Bronchial epithelial cell (primary cell): ENCODE measurements around the gene CTSE. TPM values are rescaled to one million over a fixed set of nuclear protein-coding genes. Genes with fewer than 3 reads are reported as not detected.
A peak's percentile ranks its signal among the peaks of the same experiment; 100 is the strongest.

ENCODE experiments used
- DNase-seq: peaks from one replicate; pipeline ENCODE4 v3.0.0-alpha.2; 2010; ENCODE audit warnings: low read depth
- FAIRE-seq: peaks from 2 replicates; lab custom pipeline; 2011; peaks lifted over from hg19 to GRCh38; lab: Jason Lieb, UNC
- H3K27me3 ChIP-seq: 2 replicates; pipeline ENCODE4 v1.5.1; 2011; ENCODE audit warnings: low read length; ENCODE audit not compliant: control insufficient read depth, insufficient read depth
- H3K36me3 ChIP-seq: 2 replicates; pipeline ENCODE4 v1.5.1; 2011; ENCODE audit warnings: low read length; ENCODE audit not compliant: control insufficient read depth, insufficient read depth
- H3K4me3 ChIP-seq: 2 replicates; pipeline ENCODE4 v1.5.1; 2011; ENCODE audit warnings: mild to moderate bottlenecking, low read depth, low read length, control low read depth
- CTCF ChIP-seq: IDR thresholded peaks from 2 replicates; pipeline ENCODE4 v1.5.1; 2011; ENCODE audit warnings: mild to moderate bottlenecking, moderate library complexity, low read length, control low read depth, inconsistent platforms; ENCODE audit not compliant: insufficient read depth, severe bottlenecking
- total RNA-seq: library from RNA; depleted of rRNA; stranded (reverse); fragments of >200 nt; gene quantifications from 2 replicates; pipeline ENCODE4 v1.2.1, GENCODE V29; 2014

CTSE gene
- total RNA-seq, 1 donor from 2014 or later = not detected

GRCh38 chr1:205985330-205986005 is 38.2 kb downstream of the CTSE start:
- DNase-seq = peak; percentile 13
- TF ChIP-seq CTCF = no peak

GRCh38 chr1:205983925-205984725 is 39.6 kb downstream of the CTSE start:
- Histone ChIP-seq H3K36me3 (peaks cover 20% of the 10 kb centered on the region), H3K27me3 (no peaks in the 10 kb centered on the region), H3K4me3 (no peak overlapping the region)
- peak; percentile 92 for TF ChIP-seq CTCF
- FAIRE-seq (no peak), DNase-seq (peak; percentile 96)

More at GRCh38 chr1:205985330-205986005, 38.2 kb downstream of the CTSE start:
- no peak for FAIRE-seq
- no peak overlapping the region for H3K4me3 ChIP-seq
- no peaks in the 10 kb centered on the region for H3K27me3 ChIP-seq
- H3K36me3 ChIP-seq = peaks cover 24% of the 10 kb centered on the region

DNA sequence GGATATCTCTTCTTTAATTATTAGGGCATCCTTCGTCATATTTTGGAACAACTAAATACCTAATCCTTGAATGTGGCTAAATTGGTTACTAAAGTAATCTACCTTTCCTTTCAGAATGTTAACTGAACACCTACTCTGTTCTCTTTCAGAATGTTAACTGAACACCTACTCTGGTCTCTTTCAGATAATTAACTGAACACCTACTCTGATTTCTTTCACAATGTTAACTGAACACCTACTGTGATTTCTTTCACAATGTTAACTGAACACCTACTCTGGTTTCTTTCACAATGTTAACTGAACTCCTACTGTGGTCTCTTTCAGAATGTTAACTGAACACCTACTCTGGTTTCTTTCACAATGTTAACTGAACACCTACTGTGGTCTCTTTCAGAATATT is 42.4 kb downstream of the CTSE start:
- H3K36me3 ChIP-seq = peaks cover 17% of the 10 kb centered on the region
- DNase-seq = no peak
- H3K4me3 ChIP-seq = no peak overlapping the region
- no peak for TF ChIP-seq CTCF
- no peaks in the 10 kb centered on the region for H3K27me3 ChIP-seq
- no peak for FAIRE-seq

GRCh38 chr1:205980237-205980870 is 43.3 kb downstream of the CTSE start:
- no peak for FAIRE-seq
- no peak for DNase-seq
- no peak overlapping the region for H3K4me3 ChIP-seq
- peaks cover 13% of the 10 kb centered on the region for H3K36me3 ChIP-seq
- no peaks in the 10 kb centered on the region for H3K27me3 ChIP-seq
- no peak for TF ChIP-seq CTCF

DNA sequence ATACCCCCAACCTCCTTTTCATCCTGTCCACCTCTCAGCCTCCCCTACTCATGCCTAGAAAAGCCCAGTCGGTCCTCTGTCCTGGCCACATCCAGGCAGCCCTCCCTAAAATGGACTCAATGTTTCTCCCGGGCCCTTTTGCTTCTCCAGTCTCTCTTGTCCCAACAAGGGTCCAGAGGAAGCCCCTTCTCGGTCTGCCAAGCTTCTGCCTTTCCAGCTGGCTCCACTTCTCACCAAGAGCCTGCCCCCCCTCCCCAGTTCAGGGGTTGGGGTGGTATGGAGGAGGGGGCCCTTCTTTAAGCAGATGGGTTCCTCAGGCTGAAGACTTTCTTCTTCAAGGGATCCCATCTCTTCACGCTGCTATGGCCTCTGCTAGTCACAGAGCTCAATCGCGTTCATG is 44.4 kb downstream of the CTSE start:
- Histone ChIP-seq H3K27me3 (no peaks in the 10 kb centered on the region), H3K36me3 (peaks cover 10% of the 10 kb centered on the region), H3K4me3 (no peak overlapping the region)
- no peak for TF ChIP-seq CTCF
- FAIRE-seq = no peak
- DNase-seq = no peak
